RWPE1 (cell line): Measurements from ENCODE around the gene PLEKHG5.
A peak's percentile ranks its signal among the peaks of the same experiment; 100 is the strongest.

Experiments
- CTCF ChIA-PET: fragments of 350-600 bp; sonication (Branson Sonifier 250); formaldehyde crosslinking; extraction: SDS; loops from one replicate; lab custom pipeline; 2021; lab: Yijun Ruan, JAX
- POLR2A ChIA-PET: fragments of 400-600 bp; formaldehyde crosslinking; extraction: SDS; loops from one replicate; lab custom pipeline; 2020; ENCODE audit warnings: antibody characterized with exemption; ENCODE audit not compliant: low non-redundant PET; lab: Yijun Ruan, JAX
- DNase-seq: peaks from one replicate; pipeline ENCODE4 v3.0.0; 2012; ENCODE audit warnings: low spot score
- H3K27ac ChIP-seq: fragments of 450-650 bp; 2 replicates; pipeline ENCODE4 v1.5.1; 2017
- TF ChIP-seq, protein P1 (sequence below): fragments of 450-650 bp; conservative IDR thresholded peaks from 2 replicates; pipeline ENCODE4 v1.5.1; 2017; ENCODE audit warnings: low read depth, mild to moderate bottlenecking

The PLEKHG5 gene

GRCh38 chr1:6418668-6419396 is 72.6 kb downstream of the PLEKHG5 start:
- ChIA-PET CTCF (interaction anchor here (0.6 to 6.8 kb wide), 3 partner anchors 20 to 71 kb away, joined by 3 to 85 read pairs (median 9); no protein-coding TSS in a partner anchor), POLR2A (interaction anchor here (0.5 kb wide), 1 partner anchor 10 kb away, joined by 3 read pairs; no protein-coding TSS in a partner anchor)
- peak overlapping the region; percentile 66 for H3K27ac ChIP-seq
- DNase-seq, result no peak
- TF ChIP-seq, protein P1, sequence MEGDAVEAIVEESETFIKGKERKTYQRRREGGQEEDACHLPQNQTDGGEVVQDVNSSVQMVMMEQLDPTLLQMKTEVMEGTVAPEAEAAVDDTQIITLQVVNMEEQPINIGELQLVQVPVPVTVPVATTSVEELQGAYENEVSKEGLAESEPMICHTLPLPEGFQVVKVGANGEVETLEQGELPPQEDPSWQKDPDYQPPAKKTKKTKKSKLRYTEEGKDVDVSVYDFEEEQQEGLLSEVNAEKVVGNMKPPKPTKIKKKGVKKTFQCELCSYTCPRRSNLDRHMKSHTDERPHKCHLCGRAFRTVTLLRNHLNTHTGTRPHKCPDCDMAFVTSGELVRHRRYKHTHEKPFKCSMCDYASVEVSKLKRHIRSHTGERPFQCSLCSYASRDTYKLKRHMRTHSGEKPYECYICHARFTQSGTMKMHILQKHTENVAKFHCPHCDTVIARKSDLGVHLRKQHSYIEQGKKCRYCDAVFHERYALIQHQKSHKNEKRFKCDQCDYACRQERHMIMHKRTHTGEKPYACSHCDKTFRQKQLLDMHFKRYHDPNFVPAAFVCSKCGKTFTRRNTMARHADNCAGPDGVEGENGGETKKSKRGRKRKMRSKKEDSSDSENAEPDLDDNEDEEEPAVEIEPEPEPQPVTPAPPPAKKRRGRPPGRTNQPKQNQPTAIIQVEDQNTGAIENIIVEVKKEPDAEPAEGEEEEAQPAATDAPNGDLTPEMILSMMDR, result no peak

- H3K27ac ChIP-seq, result peak overlapping the region; percentile 97; the same call in 1 of the 2 replicates
- DNase-seq, result no peak
- ChIA-PET POLR2A (no interaction called here), CTCF (interaction anchor here (0.6 to 6.8 kb wide), 3 partner anchors 21 to 71 kb away, joined by 3 to 85 read pairs (median 4); no protein-coding TSS in a partner anchor)
- TF ChIP-seq, protein P1, result no peak
Measured at GRCh38 chr1:6417961-6418667, 73.4 kb downstream of the PLEKHG5 start.
